Hematopoietic multipotent progenitor cell treated with erythropoietin and hydrocortisone succinate and interleukin-3 and kit ligand, for 6 days (in vitro differentiated cells): ENCODE measurements around the gene NANOGP8.
"Not testable (repeated sequence)": the region's sequence is repeated elsewhere in the genome, so short reads cannot be mapped to it uniquely, and the experiment has no call there.

Experiments
- DNase-seq: peaks from one replicate; pipeline ENCODE4 v3.0.0-alpha.2; 2015

The NANOGP8 gene

GRCh38 chr15:35092311-35092710, 7.2 kb upstream of the NANOGP8 start:
- no peak for DNase-seq

GRCh38 chr15:35090104-35090807, 5.2 kb upstream of the NANOGP8 start:
- DNase-seq: no peak

- no peak for DNase-seq
These were observed 4.5 kb upstream of the NANOGP8 start for GRCh38 chr15:35089551-35089950.

- no peak for DNase-seq
These were observed 3.2 kb upstream of the NANOGP8 start for GRCh38 chr15:35088329-35088728.

- no peak for DNase-seq
These were observed 2.7 kb upstream of the NANOGP8 start for GRCh38 chr15:35087759-35088158.

- not testable (repeated sequence) for DNase-seq
These were observed 2.4 kb downstream of the NANOGP8 start for GRCh38 chr15:35082371-35083348.

- DNase-seq: not testable (repeated sequence)
These were observed 3.3 kb downstream of the NANOGP8 start for GRCh38 chr15:35081626-35082365.

GRCh38 chr15:35080226-35080625, 4.9 kb downstream of the NANOGP8 start:
- no peak for DNase-seq

- DNase-seq: peak; percentile 78
These were observed 6.7 kb downstream of the NANOGP8 start for GRCh38 chr15:35078221-35078915.

- DNase-seq: no peak
These were observed 14.0 kb downstream of the NANOGP8 start for GRCh38 chr15:35071106-35071505.

- DNase-seq: no peak
These were observed 16.1 kb downstream of the NANOGP8 start for GRCh38 chr15:35068846-35069475.

GRCh38 chr15:35067496-35068347, 17.4 kb downstream of the NANOGP8 start:
- DNase-seq: no peak

- DNase-seq: no peak
These were observed 19.0 kb downstream of the NANOGP8 start for GRCh38 chr15:35066094-35066493.

GRCh38 chr15:35064576-35065190, 20.4 kb downstream of the NANOGP8 start:
- DNase-seq: no peak

GRCh38 chr15:35062738-35063099, 22.4 kb downstream of the NANOGP8 start:
- DNase-seq: no peak

GRCh38 chr15:35061825-35062737, 23.0 kb downstream of the NANOGP8 start:
- DNase-seq: no peak

GRCh38 chr15:35061161-35061824, 23.8 kb downstream of the NANOGP8 start:
- no peak for DNase-seq

- DNase-seq: no peak
These were observed 24.5 kb downstream of the NANOGP8 start for GRCh38 chr15:35060591-35060990.

- no peak for DNase-seq
These were observed 26.5 kb downstream of the NANOGP8 start for GRCh38 chr15:35058534-35059054.
